GM12891 (cell line): ENCODE measurements around the gene LINGO4.

Experiments used
- PAX5 ChIP-seq: IDR thresholded peaks from 2 replicates; pipeline ENCODE4 v1.6.1; 2011; ENCODE audit warnings: low read length, moderate library complexity, mild to moderate bottlenecking; ENCODE audit not compliant: insufficient read depth, severe bottlenecking
- POLR2A ChIP-seq: IDR thresholded peaks from 2 replicates; pipeline ENCODE4 v1.6.1; 2011; ENCODE audit warnings: low read depth, low read length, control low read depth
- POLR2AphosphoS5 ChIP-seq: IDR thresholded peaks from 2 replicates; pipeline ENCODE4 v1.6.1; 2011; ENCODE audit warnings: low read depth, low read length, control low read depth
- POU2F2 ChIP-seq: IDR thresholded peaks from 2 replicates; pipeline ENCODE4 v1.6.1; 2011; ENCODE audit warnings: low read depth, mild to moderate bottlenecking, control low read depth, low read length, moderate library complexity
- SPI1 ChIP-seq: IDR thresholded peaks from 2 replicates; pipeline ENCODE4 v1.6.1; 2011; ENCODE audit warnings: low read depth, low read length, control low read depth

DNA sequence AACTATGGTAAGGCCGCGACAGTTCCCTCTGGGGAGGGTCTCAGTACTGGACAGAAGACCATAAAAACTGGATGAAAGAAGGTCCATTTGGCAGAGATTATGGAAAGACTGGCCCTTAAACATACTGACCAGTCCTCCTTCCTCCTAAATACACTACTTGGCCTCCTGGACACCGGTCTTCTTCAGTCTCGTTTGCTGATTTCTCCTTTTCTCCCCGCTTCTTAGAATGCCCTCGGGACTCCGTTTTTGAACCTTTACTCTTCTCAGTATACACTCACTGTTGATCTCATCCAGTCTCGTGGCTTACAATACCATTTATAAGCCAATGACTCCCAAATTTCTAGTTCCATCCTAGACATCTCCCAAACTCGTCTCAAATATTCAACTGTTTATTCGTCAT, 41.2 kb downstream of the LINGO4 start:
- no peak for TF ChIP-seq POLR2A
- TF ChIP-seq POU2F2 = no peak
- no peak for TF ChIP-seq POLR2AphosphoS5
- no peak for TF ChIP-seq SPI1
- TF ChIP-seq PAX5 = no peak
